Mucosa of stomach (tissue), 1 donor: Measurements from ENCODE around the gene WTIP.

Experiments used
- H3K27me3 ChIP-seq: one replicate; pipeline ENCODE4 v1.7.0; 2013; ENCODE audit warnings: mild to moderate bottlenecking, low read length; ENCODE audit not compliant: control insufficient read depth, insufficient read depth
- H3K36me3 ChIP-seq: one replicate; pipeline ENCODE4 v1.7.0; 2013; ENCODE audit warnings: low read length; ENCODE audit not compliant: control insufficient read depth, insufficient read depth
- H3K4me1 ChIP-seq: one replicate; pipeline ENCODE4 v1.7.0; 2013; ENCODE audit warnings: mild to moderate bottlenecking, low read length; ENCODE audit not compliant: control insufficient read depth, insufficient read depth
- H3K4me3 ChIP-seq: one replicate; pipeline ENCODE4 v1.7.0; 2013; ENCODE audit warnings: low read length
- H3K9ac ChIP-seq: one replicate; pipeline ENCODE4 v1.7.0; 2013; ENCODE audit warnings: mild to moderate bottlenecking, low read length, moderate library complexity
- H3K9me3 ChIP-seq: one replicate; pipeline ENCODE4 v1.7.0; 2013; ENCODE audit warnings: mild to moderate bottlenecking, low read length, moderate library complexity; ENCODE audit not compliant: control insufficient read depth
- donor health status: Pancreatic carcinoma.

WTIP gene

GRCh38 chr19:34482380-34483250 is 1.1 kb downstream of the WTIP start:
- no peaks in the 10 kb centered on the region for H3K36me3 ChIP-seq
- peaks cover 9% of the 10 kb centered on the region for H3K27me3 ChIP-seq
- H3K4me3 ChIP-seq: no peak overlapping the region
- H3K4me1 ChIP-seq: no peaks in the 10 kb centered on the region
- no peaks in the 10 kb centered on the region for H3K9me3 ChIP-seq
- no peak overlapping the region for H3K9ac ChIP-seq

- Histone ChIP-seq H3K9ac (no peak overlapping the region), H3K4me3 (no peak overlapping the region), H3K9me3 (no peaks in the 10 kb centered on the region), H3K36me3 (no peaks in the 10 kb centered on the region), H3K27me3 (peaks cover 9% of the 10 kb centered on the region), H3K4me1 (no peaks in the 10 kb centered on the region)
These were observed 2.8 kb downstream of the WTIP start for GRCh38 chr19:34484328-34484727.

GRCh38 chr19:34485831-34486230 is 4.3 kb downstream of the WTIP start:
- Histone ChIP-seq H3K36me3 (no peaks in the 10 kb centered on the region), H3K27me3 (peaks cover 6% of the 10 kb centered on the region), H3K9me3 (no peaks in the 10 kb centered on the region), H3K4me3 (no peak overlapping the region), H3K4me1 (no peaks in the 10 kb centered on the region), H3K9ac (no peak overlapping the region)

GRCh38 chr19:34487651-34488051 is 6.1 kb downstream of the WTIP start:
- Histone ChIP-seq H3K9me3 (no peaks in the 10 kb centered on the region), H3K36me3 (no peaks in the 10 kb centered on the region), H3K27me3 (no peaks in the 10 kb centered on the region), H3K9ac (no peak overlapping the region), H3K4me1 (no peaks in the 10 kb centered on the region), H3K4me3 (no peak overlapping the region)

GRCh38 chr19:34489175-34489574 is 7.6 kb downstream of the WTIP start:
- Histone ChIP-seq H3K27me3 (no peaks in the 10 kb centered on the region), H3K4me3 (no peak overlapping the region), H3K36me3 (no peaks in the 10 kb centered on the region), H3K9me3 (no peaks in the 10 kb centered on the region), H3K9ac (no peak overlapping the region), H3K4me1 (no peaks in the 10 kb centered on the region)

GRCh38 chr19:34490141-34490766 is 8.7 kb downstream of the WTIP start:
- Histone ChIP-seq H3K27me3 (no peaks in the 10 kb centered on the region), H3K4me3 (no peak overlapping the region), H3K9ac (no peak overlapping the region), H3K36me3 (no peaks in the 10 kb centered on the region), H3K9me3 (no peaks in the 10 kb centered on the region), H3K4me1 (no peaks in the 10 kb centered on the region)

GRCh38 chr19:34493038-34493648 is 11.6 kb downstream of the WTIP start:
- H3K36me3 ChIP-seq: no peaks in the 10 kb centered on the region
- no peak overlapping the region for H3K4me3 ChIP-seq
- H3K9ac ChIP-seq: no peak overlapping the region
- no peaks in the 10 kb centered on the region for H3K4me1 ChIP-seq
- no peaks in the 10 kb centered on the region for H3K9me3 ChIP-seq
- no peaks in the 10 kb centered on the region for H3K27me3 ChIP-seq

- no peaks in the 10 kb centered on the region for H3K9me3 ChIP-seq
- H3K9ac ChIP-seq: no peak overlapping the region
- H3K36me3 ChIP-seq: no peaks in the 10 kb centered on the region
- no peaks in the 10 kb centered on the region for H3K27me3 ChIP-seq
- H3K4me1 ChIP-seq: no peaks in the 10 kb centered on the region
- no peak overlapping the region for H3K4me3 ChIP-seq
These were observed 12.1 kb downstream of the WTIP start for GRCh38 chr19:34493649-34494044.

- Histone ChIP-seq H3K9ac (no peak overlapping the region), H3K27me3 (no peaks in the 10 kb centered on the region), H3K4me3 (no peak overlapping the region), H3K9me3 (no peaks in the 10 kb centered on the region), H3K4me1 (no peaks in the 10 kb centered on the region), H3K36me3 (no peaks in the 10 kb centered on the region)
These were observed 13.0 kb downstream of the WTIP start for GRCh38 chr19:34494601-34495000.

- H3K4me1 ChIP-seq: no peaks in the 10 kb centered on the region
- H3K27me3 ChIP-seq: no peaks in the 10 kb centered on the region
- no peaks in the 10 kb centered on the region for H3K36me3 ChIP-seq
- no peak overlapping the region for H3K9ac ChIP-seq
- H3K9me3 ChIP-seq: no peaks in the 10 kb centered on the region
- H3K4me3 ChIP-seq: no peak overlapping the region
These were observed 13.9 kb downstream of the WTIP start for GRCh38 chr19:34495416-34495815.

GRCh38 chr19:34497112-34497805 is 15.7 kb downstream of the WTIP start:
- H3K9me3 ChIP-seq: no peaks in the 10 kb centered on the region
- H3K9ac ChIP-seq: no peak overlapping the region
- H3K36me3 ChIP-seq: no peaks in the 10 kb centered on the region
- H3K4me3 ChIP-seq: no peak overlapping the region
- no peaks in the 10 kb centered on the region for H3K27me3 ChIP-seq
- H3K4me1 ChIP-seq: peaks cover 4% of the 10 kb centered on the region
